Neural progenitor cell (in vitro differentiated cells): ENCODE results near the gene RNMT. TPM values are rescaled to one million over a fixed set of nuclear protein-coding genes. Genes with fewer than 3 reads are reported as not detected.

Experiments
- DNase-seq: peaks from one replicate; pipeline ENCODE4 v3.0.0-alpha.2; 2016; ENCODE audit warnings: low spot score
- H2AFZ ChIP-seq: fragments of 200-600 bp; sonication (generic); replicated peaks from 2 replicates; pipeline ENCODE4 v1.6.1; 2016; ENCODE audit warnings: antibody characterized with exemption
- H3F3A ChIP-seq: fragments of 200-600 bp; sonication (generic); 2 replicates; pipeline ENCODE4 v1.6.1; 2016; ENCODE audit warnings: antibody characterized with exemption, low read depth
- H3K27ac ChIP-seq: fragments of 200-600 bp; sonication (generic); 2 replicates; pipeline ENCODE4 v1.5.1; 2016; ENCODE audit warnings: mild to moderate bottlenecking
- H3K27me3 ChIP-seq: fragments of 200-600 bp; sonication (generic); 2 replicates; pipeline ENCODE4 v1.6.1; 2016; ENCODE audit warnings: mild to moderate bottlenecking, moderate library complexity
- H3K36me3 ChIP-seq: fragments of 200-600 bp; sonication (generic); 2 replicates; pipeline ENCODE4 v1.5.1; 2016
- H3K4me1 ChIP-seq: fragments of 200-600 bp; sonication (generic); 2 replicates; pipeline ENCODE4 v1.6.1; 2016; ENCODE audit warnings: mixed run types
- H3K4me2 ChIP-seq: fragments of 200-600 bp; sonication (generic); 2 replicates; pipeline ENCODE4 v1.6.1; 2016
- H3K4me3 ChIP-seq: fragments of 200-600 bp; sonication (generic); 2 replicates; pipeline ENCODE4 v1.5.1; 2016
- H3K79me2 ChIP-seq: fragments of 200-600 bp; sonication (generic); 2 replicates; pipeline ENCODE4 v1.6.1; 2016; ENCODE audit warnings: low read depth
- H3K9ac ChIP-seq: fragments of 200-600 bp; sonication (generic); 2 replicates; pipeline ENCODE4 v1.6.1; 2016
- H3K9me3 ChIP-seq: fragments of 200-600 bp; sonication (generic); 2 replicates; pipeline ENCODE4 v1.5.1; 2016; ENCODE audit warnings: low read depth
- H4K20me1 ChIP-seq: fragments of 200-600 bp; sonication (generic); 2 replicates; pipeline ENCODE4 v1.6.1; 2016; ENCODE audit warnings: low read depth
- H3K27ac Mint-ChIP-seq: 3 replicates; pipeline ENCODE4 v1.8.0; 2021; ENCODE audit warnings: mixed read lengths
- H3K27me3 Mint-ChIP-seq: 2 replicates; pipeline ENCODE4 v1.8.0; 2022; ENCODE audit warnings: low read depth, mild to moderate bottlenecking, inconsistent platforms, moderate library complexity, mixed read lengths; ENCODE audit not compliant: insufficient read depth
- H3K36me3 Mint-ChIP-seq: 3 replicates; pipeline ENCODE4 v1.8.0; 2021; ENCODE audit warnings: mixed read lengths
- H3K4me1 Mint-ChIP-seq: 3 replicates; pipeline ENCODE4 v1.8.0; 2021; ENCODE audit warnings: mixed read lengths
- H3K4me3 Mint-ChIP-seq: 3 replicates; pipeline ENCODE4 v1.8.0; 2021; ENCODE audit warnings: mild to moderate bottlenecking, moderate library complexity, mixed read lengths
- H3K9me3 Mint-ChIP-seq: 3 replicates; pipeline ENCODE4 v1.8.0; 2020; ENCODE audit warnings: mixed read lengths
- CTCF ChIP-seq: fragments of 200-600 bp; sonication (generic); IDR thresholded peaks from 2 replicates; pipeline ENCODE4 v1.5.1; 2017; ENCODE audit warnings: antibody characterized with exemption, mild to moderate bottlenecking
- EZH2 ChIP-seq: fragments of 200-600 bp; sonication (generic); IDR thresholded peaks from 2 replicates; pipeline ENCODE4 v1.6.1; 2017; ENCODE audit warnings: antibody characterized with exemption, mild to moderate bottlenecking, moderate library complexity
- EZH2phosphoT487 ChIP-seq: fragments of 200-600 bp; sonication (generic); IDR thresholded peaks from 2 replicates; pipeline ENCODE4 v1.6.1; 2017; ENCODE audit warnings: antibody characterized with exemption
- total RNA-seq: library from RNA; depleted of rRNA; stranded (reverse); fragments of >200 nt; gene quantifications from 2 replicates; pipeline ENCODE4 v1.2.3, GENCODE V29; 2015; ENCODE audit warnings: low replicate concordance

Gene RNMT
- total RNA-seq, 1 donor from 2014 or later, result 70.4 TPM

DNA sequence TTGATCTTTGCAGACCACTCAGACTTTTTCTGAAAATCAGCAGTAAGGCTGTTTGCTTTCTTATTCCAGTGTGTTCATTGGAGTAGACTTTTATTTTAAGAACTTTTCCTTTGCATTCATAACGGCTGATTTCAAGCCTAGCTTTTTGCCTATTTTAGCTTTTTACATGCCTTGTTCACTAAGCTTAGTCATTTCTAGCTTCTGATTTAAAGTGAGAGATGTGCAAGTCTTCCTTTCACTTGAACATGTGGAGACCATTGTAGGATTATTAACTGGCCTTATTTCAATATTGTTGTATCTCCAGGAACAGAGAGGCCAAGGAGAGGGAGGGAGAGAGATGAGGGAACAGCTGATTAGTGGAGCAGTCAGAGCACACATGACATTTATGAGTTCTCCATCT is 32.1 kb downstream of the RNMT start:
- Histone ChIP-seq H4K20me1 (no peaks in the 10 kb centered on the region), H3F3A (no peaks in the 10 kb centered on the region), H3K4me3 (no peak overlapping the region), H2AFZ (no peak overlapping the region), H3K4me2 (no peak overlapping the region), H3K9me3 (no peaks in the 10 kb centered on the region), H3K4me1 (no peaks in the 10 kb centered on the region), H3K27me3 (no peaks in the 10 kb centered on the region), H3K9ac (no peak overlapping the region), H3K79me2 (no peaks in the 10 kb centered on the region), H3K36me3 (no peaks in the 10 kb centered on the region), H3K27ac (no peak overlapping the region)
- H3K4me1 Mint-ChIP-seq, result no peaks in the 10 kb centered on the region
- peaks cover 4% of the 10 kb centered on the region for H3K27me3 Mint-ChIP-seq
- no peak for DNase-seq
- no peaks in the 10 kb centered on the region for H3K9me3 Mint-ChIP-seq
- TF ChIP-seq EZH2phosphoT487 (no peak), EZH2 (no peak), CTCF (no peak)
- peaks cover 53% of the 10 kb centered on the region for H3K36me3 Mint-ChIP-seq
- H3K27ac Mint-ChIP-seq, result no peak overlapping the region
- H3K4me3 Mint-ChIP-seq, result no peak overlapping the region

GRCh38 chr18:13760047-13760446 is 33.6 kb downstream of the RNMT start:
- Histone ChIP-seq H3K4me3 (no peak overlapping the region), H4K20me1 (no peaks in the 10 kb centered on the region), H3K4me1 (no peaks in the 10 kb centered on the region), H3K79me2 (no peaks in the 10 kb centered on the region), H3K9ac (no peak overlapping the region), H2AFZ (no peak overlapping the region), H3K27ac (no peak overlapping the region), H3K4me2 (no peak overlapping the region), H3K36me3 (no peaks in the 10 kb centered on the region), H3K9me3 (no peaks in the 10 kb centered on the region), H3K27me3 (no peaks in the 10 kb centered on the region), H3F3A (no peaks in the 10 kb centered on the region)
- no peak for DNase-seq
- H3K27me3 Mint-ChIP-seq, result peaks cover 7% of the 10 kb centered on the region
- peaks cover 12% of the 10 kb centered on the region for H3K9me3 Mint-ChIP-seq
- no peak overlapping the region for H3K27ac Mint-ChIP-seq
- no peaks in the 10 kb centered on the region for H3K4me1 Mint-ChIP-seq
- no peak overlapping the region for H3K4me3 Mint-ChIP-seq
- TF ChIP-seq EZH2phosphoT487 (no peak), CTCF (no peak), EZH2 (no peak)
- peaks cover 56% of the 10 kb centered on the region for H3K36me3 Mint-ChIP-seq

GRCh38 chr18:13762690-13763439 is 36.4 kb downstream of the RNMT start:
- Mint-ChIP-seq H3K9me3 (peaks cover 25% of the 10 kb centered on the region), H3K27ac (no peak overlapping the region), H3K27me3 (peaks cover 4% of the 10 kb centered on the region), H3K4me1 (no peaks in the 10 kb centered on the region), H3K36me3 (peaks cover 39% of the 10 kb centered on the region), H3K4me3 (no peak overlapping the region)
- H3K27ac ChIP-seq, result no peak overlapping the region
- H3K9me3 ChIP-seq, result no peaks in the 10 kb centered on the region
- no peak overlapping the region for H3K4me2 ChIP-seq
- H3K4me1 ChIP-seq, result no peaks in the 10 kb centered on the region
- no peak for DNase-seq
- no peak overlapping the region for H2AFZ ChIP-seq
- TF ChIP-seq CTCF (no peak), EZH2phosphoT487 (no peak), EZH2 (no peak)
- H3K36me3 ChIP-seq, result no peaks in the 10 kb centered on the region
- no peaks in the 10 kb centered on the region for H3K27me3 ChIP-seq
- no peak overlapping the region for H3K9ac ChIP-seq
- H3K4me3 ChIP-seq, result no peak overlapping the region
- H4K20me1 ChIP-seq, result no peaks in the 10 kb centered on the region
- H3F3A ChIP-seq, result no peaks in the 10 kb centered on the region
- H3K79me2 ChIP-seq, result no peaks in the 10 kb centered on the region
